ENCODE measurements around the gene SNX5. TPM values are rescaled to one million over a fixed set of nuclear protein-coding genes. Genes with fewer than 3 reads are reported as not detected.

The SNX5 gene
- 46.3 TPM for total RNA-seq
- long read RNA-seq, transcript SNX5-201 (13 exons, 2,270 nt), result major isoform, 72 of 87 reads
- long read RNA-seq, partial matches to known transcripts, result 5 of 87 reads
- long read RNA-seq, other reads (novel, unspliced or antisense), result 7 of 87 reads

GRCh38 chr20:17968366-17969277, at the start of gene SNX5, which contains the start of gene MGME1:
SNX5 (minus strand) TSS chr20:17968794; CDS start chr20:17968425, 369 bp downstream.
MGME1 (plus strand) TSS chr20:17969018; CDS start chr20:17969860, 842 bp downstream.
- Histone ChIP-seq H3K4me1 (peaks cover 94% of the 10 kb centered on the region), H3K27ac (replicated peaks) (peak within 1 kb of the TSS; percentile 99), H3K4me3 (peak within 1 kb of the TSS; percentile 95), H3K9me3 (replicated peaks) (no peaks in the 10 kb centered on the region), H3K27me3 (ENCODE audit: low read depth) (no peaks in the 10 kb centered on the region), H3K36me3 (no peaks in the 10 kb centered on the region)
- peak; percentile 100 for DNase-seq
- no peak for TF ChIP-seq CTCF (IDR thresholded peaks at IDR 0.05; ENCODE audit: borderline replicate concordance)
- intact Hi-C loops (cut with micrococcal nuclease), result no loop called here

- Histone ChIP-seq H3K36me3 (no peaks in the 10 kb centered on the region), H3K4me1 (no peaks in the 10 kb centered on the region), H3K4me3 (no peak overlapping the region), H3K9me3 (replicated peaks) (no peaks in the 10 kb centered on the region), H3K27ac (replicated peaks) (no peak overlapping the region), H3K27me3 (ENCODE audit: low read depth) (peaks cover 9% of the 10 kb centered on the region)
- no peak for DNase-seq
- intact Hi-C loops (cut with micrococcal nuclease), result no loop called here
- no peak for TF ChIP-seq CTCF (IDR thresholded peaks at IDR 0.05; ENCODE audit: borderline replicate concordance)
These were observed 49.5 kb upstream of the SNX5 start for GRCh38 chr20:18018100-18018499.

GRCh38 chr20:18016772-18017171, 48.2 kb upstream of the SNX5 start:
- intact Hi-C loops (cut with micrococcal nuclease), result no loop called here
- no peak for DNase-seq

GRCh38 chr20:18014411-18014810, 45.8 kb upstream of the SNX5 start:
- Histone ChIP-seq H3K27ac (replicated peaks) (no peak overlapping the region), H3K4me1 (no peaks in the 10 kb centered on the region), H3K9me3 (replicated peaks) (no peaks in the 10 kb centered on the region), H3K4me3 (no peak overlapping the region), H3K36me3 (no peaks in the 10 kb centered on the region), H3K27me3 (ENCODE audit: low read depth) (no peaks in the 10 kb centered on the region)
- no peak for TF ChIP-seq CTCF (IDR thresholded peaks at IDR 0.05; ENCODE audit: borderline replicate concordance)
- intact Hi-C loops (cut with micrococcal nuclease), result no loop called here
- no peak for DNase-seq

More at GRCh38 chr20:18016772-18017171, 48.2 kb upstream of the SNX5 start:
- H3K27me3 ChIP-seq (ENCODE audit: low read depth), result peaks cover 9% of the 10 kb centered on the region
- H3K36me3 ChIP-seq, result no peaks in the 10 kb centered on the region
- H3K9me3 ChIP-seq (replicated peaks), result no peaks in the 10 kb centered on the region
- H3K4me1 ChIP-seq, result no peaks in the 10 kb centered on the region
- no peak overlapping the region for H3K4me3 ChIP-seq
- TF ChIP-seq CTCF (IDR thresholded peaks at IDR 0.05; ENCODE audit: borderline replicate concordance), result no peak
- no peak overlapping the region for H3K27ac ChIP-seq (replicated peaks)

GRCh38 chr20:18012901-18013300, 44.3 kb upstream of the SNX5 start:
- no peaks in the 10 kb centered on the region for H3K27me3 ChIP-seq (ENCODE audit: low read depth)
- no peak overlapping the region for H3K4me3 ChIP-seq
- no peaks in the 10 kb centered on the region for H3K4me1 ChIP-seq
- intact Hi-C loops (cut with micrococcal nuclease), result no loop called here
- no peaks in the 10 kb centered on the region for H3K9me3 ChIP-seq (replicated peaks)
- H3K27ac ChIP-seq (replicated peaks), result no peak overlapping the region
- no peaks in the 10 kb centered on the region for H3K36me3 ChIP-seq
- no peak for DNase-seq
- TF ChIP-seq CTCF (IDR thresholded peaks at IDR 0.05; ENCODE audit: borderline replicate concordance), result no peak
